HCT116 (cell line): Measurements from ENCODE around the gene CAV1. TPM values are rescaled to one million over a fixed set of nuclear protein-coding genes. Genes with fewer than 3 reads are reported as not detected.

Experiments
- ATAC-seq: fragments of 200-7000 bp; cut with Tn5 transposase; 2 replicates; pipeline ENCODE4 v1.9.1; 2020; ENCODE audit warnings: mild to moderate bottlenecking, moderate library complexity
- BruUV-seq: library from RNA; stranded (reverse); fragments of 400-500 nt; replicated peaks from 2 replicates; lab custom pipeline; 2021; lab: Mats Ljungman, UMichigan
- CTCF ChIA-PET: fragments of 300-600 bp; sonication (Branson Sonifier 250); formaldehyde crosslinking; loops from one replicate; lab custom pipeline; 2021; ENCODE audit warnings: antibody characterized with exemption; lab: Charles Lee
- POLR2A ChIA-PET: fragments of 300-600, 350-600 bp; sonication (Branson Sonifier 250); formaldehyde crosslinking; loops from one replicate; lab custom pipeline; 2021; ENCODE audit warnings: antibody characterized with exemption; lab: Charles Lee
- RAD21 ChIA-PET, 2 experiments: fragments of 300-600 bp; sonication (Branson Sonifier 250); formaldehyde crosslinking; loops; one replicate each; lab custom pipeline; 2023; ENCODE audit warnings: low total read pairs in 2 of 2; ENCODE audit not compliant: uncharacterized antibody in 2 of 2, unreplicated experiment in 2 of 2, low non-redundant PET in 1 of 2; lab: Charles Lee
- DNase-seq: peaks from one replicate; pipeline ENCODE4 v3.0.0-alpha.2; 2010; ENCODE audit warnings: low read depth, low spot score
- H2AFZ ChIP-seq: fragments of 200-600 bp; shearing (Covaris generic), sonication (generic); 2 replicates; pipeline ENCODE4 v1.6.1; 2017; ENCODE audit warnings: low read depth, mixed run types, mixed read lengths, antibody characterized with exemption, low read length; ENCODE audit not compliant: poor library complexity, severe bottlenecking
- H3K27ac ChIP-seq: 2 replicates; pipeline ENCODE4 v1.5.1; 2012; ENCODE audit warnings: low read depth, low read length
- H3K27me3 ChIP-seq: fragments of 200-600 bp; sonication (generic); 2 replicates; pipeline ENCODE4 v1.6.1; 2016; ENCODE audit warnings: mixed run types, low read length, mixed read lengths; ENCODE audit not compliant: insufficient read depth
- H3K36me3 ChIP-seq, 2 experiments: fragments of 200-500 bp in 1 of 2; fragments of 200-600 bp in 1 of 2; sonication (Bioruptor generic) in 1 of 2; sonication (generic) in 1 of 2; 2 replicates each; pipeline versions ENCODE4 v1.5.1 to v1.6.1; 2014 to 2016; ENCODE audit warnings: low read length in 2 of 2, inconsistent platforms in 1 of 2, mixed read lengths in 1 of 2, mixed run types in 1 of 2; ENCODE audit not compliant: insufficient read depth in 2 of 2, control insufficient read depth in 1 of 2
- H3K4me1 ChIP-seq, 2 experiments: fragments of 200-600 bp in 1 of 2; sonication (generic) in 1 of 2; 2 replicates each; pipeline versions ENCODE4 v1.5.1 to v1.6.1; 2012 to 2017; ENCODE audit warnings: low read length in 2 of 2, inconsistent platforms in 1 of 2, mild to moderate bottlenecking in 1 of 2, mixed read lengths in 1 of 2, mixed run types in 1 of 2, moderate library complexity in 1 of 2; ENCODE audit not compliant: insufficient read depth in 2 of 2, control insufficient read depth in 1 of 2
- H3K4me2 ChIP-seq: fragments of 200-600 bp; sonication (generic); 2 replicates; pipeline ENCODE4 v1.6.1; 2017; ENCODE audit warnings: mixed run types, low read length, mixed read lengths
- H3K4me3 ChIP-seq, 2 experiments: fragments of 200-600 bp in 1 of 2; sonication (generic) in 1 of 2; replicated peaks in 1 of 2; 2 replicates each; pipeline ENCODE4 v1.5.1; 2011 to 2016; ENCODE audit warnings: low read length in 2 of 2, control low read depth in 1 of 2, low read depth in 1 of 2, mild to moderate bottlenecking in 1 of 2, mixed read lengths in 1 of 2, mixed run types in 1 of 2
- H3K79me2 ChIP-seq: fragments of 200-600 bp; sonication (generic); 2 replicates; pipeline ENCODE4 v1.6.1; 2017; ENCODE audit warnings: mild to moderate bottlenecking, mixed run types, low read length, moderate library complexity, mixed read lengths; ENCODE audit not compliant: insufficient read depth
- H3K9ac ChIP-seq: fragments of 200-600 bp; sonication (generic); 2 replicates; pipeline ENCODE4 v1.6.1; 2016; ENCODE audit warnings: low read length, mixed read lengths
- H3K9me2 ChIP-seq: fragments of 200-600 bp; sonication (generic), shearing (Covaris generic); 2 replicates; pipeline ENCODE4 v1.6.1; 2017; ENCODE audit warnings: mixed run types, mild to moderate bottlenecking, moderate library complexity; ENCODE audit not compliant: insufficient read depth
- H3K9me3 ChIP-seq, 2 experiments: fragments of 200-500 bp in 1 of 2; fragments of 200-600 bp in 1 of 2; sonication (Bioruptor generic) in 1 of 2; sonication (generic) in 1 of 2; 2 replicates each; pipeline ENCODE4 v1.6.1; 2014 to 2017; ENCODE audit warnings: low read length in 2 of 2, mixed read lengths in 2 of 2, inconsistent platforms in 1 of 2, low read depth in 1 of 2, mild to moderate bottlenecking in 1 of 2, mixed run types in 1 of 2, moderate library complexity in 1 of 2; ENCODE audit not compliant: control insufficient read depth in 1 of 2, insufficient read depth in 1 of 2
- H4K20me1 ChIP-seq: fragments of 200-600 bp; sonication (generic), shearing (Covaris generic); 2 replicates; pipeline ENCODE4 v1.6.1; 2017; ENCODE audit warnings: mixed run types, mild to moderate bottlenecking, moderate library complexity; ENCODE audit not compliant: insufficient read depth
- CTCF ChIP-seq, 3 experiments: fragments of 200-600 bp in 1 of 3; sonication (generic) in 1 of 3; IDR thresholded peaks in 2 of 3; conservative IDR thresholded peaks in 1 of 3; 2 replicates each; pipeline ENCODE4 v1.5.1; 2012 to 2017; ENCODE audit warnings: low read depth in 2 of 3, low read length in 2 of 3, antibody characterized with exemption in 1 of 3, borderline replicate concordance in 1 of 3, control low read depth in 1 of 3, mild to moderate bottlenecking in 1 of 3, mixed read lengths in 1 of 3, mixed run types in 1 of 3, moderate library complexity in 1 of 3; ENCODE audit not compliant: insufficient read depth in 1 of 3
- POLR2AphosphoS5 ChIP-seq: IDR thresholded peaks from 2 replicates; pipeline ENCODE4 v1.6.1; 2011; ENCODE audit warnings: mild to moderate bottlenecking, low read depth, low read length, moderate library complexity
- SP1 ChIP-seq: IDR thresholded peaks from 2 replicates; pipeline ENCODE4 v1.6.1; 2012; ENCODE audit warnings: low read depth
- ZNF274 ChIP-seq: fragments of 200-500 bp; sonication (Bioruptor generic); IDR thresholded peaks from 2 replicates; pipeline ENCODE4 v1.6.1; 2014; ENCODE audit warnings: mild to moderate bottlenecking, low read depth, low read length, inconsistent platforms
- intact Hi-C: fragments of 100-400 bp; cut with micrococcal nuclease; formaldehyde crosslinking; loops from 2 replicates; pipeline ENCODE4 v1.10.0; 2022
- total RNA-seq: library from RNA; stranded (reverse); gene quantifications from one replicate; pipeline ENCODE4 v1.2.1, GENCODE V29; 2021; ENCODE audit not compliant: unreplicated experiment

CAV1 gene
- total RNA-seq, 1 experiment from 2014 or later = 298 TPM

DNA sequence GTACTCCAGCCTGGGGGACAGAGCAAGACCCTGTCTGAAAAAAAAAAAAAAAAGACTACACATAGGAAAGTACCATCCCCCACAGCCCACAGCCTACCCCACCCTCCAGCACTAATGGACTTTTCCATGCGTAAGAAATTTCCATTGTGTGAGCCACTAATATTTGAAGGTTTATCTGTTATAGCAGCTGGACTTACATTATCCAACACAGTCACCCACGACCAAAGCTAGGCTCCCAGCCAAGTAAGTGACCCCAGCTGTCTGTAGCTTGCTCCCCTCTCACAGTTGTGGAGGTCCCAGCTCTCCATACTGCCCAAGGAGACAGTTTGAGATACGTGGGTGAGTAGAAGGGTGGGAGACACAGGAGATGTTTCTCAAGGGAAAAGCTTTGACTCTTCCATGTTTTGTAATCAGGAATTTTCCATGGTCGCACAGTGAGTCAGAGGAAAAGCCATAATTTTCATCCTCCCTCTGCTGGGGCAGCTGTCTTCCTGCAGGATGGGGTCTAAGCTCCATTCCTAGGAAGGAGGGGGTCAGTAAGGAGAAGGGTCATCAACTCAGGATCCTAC is 57.4 kb downstream of the CAV1 start:
- ChIA-PET POLR2A (no interaction called here), RAD21 (interaction anchor here in 1 of 2 experiments (0.7 kb wide), 1 partner anchor 1079 kb away, joined by 4 read pairs; no protein-coding TSS in a partner anchor), CTCF (interaction anchor here (0.7 to 2.1 kb wide), 2 partner anchors 9 to 10 kb away, joined by 3 to 9 read pairs; no protein-coding TSS in a partner anchor)
- no peak for DNase-seq
- H3K4me2 ChIP-seq = no peak overlapping the region
- H3K9ac ChIP-seq = no peak overlapping the region
- no peaks in the 10 kb centered on the region for H4K20me1 ChIP-seq
- H3K4me3 ChIP-seq = no peak overlapping the region
- intact Hi-C loops = loop anchor here (10.0 kb wide), 2 partner anchors 157 to 227 kb away; no protein-coding TSS in a partner anchor
- no peaks in the 10 kb centered on the region for H3K79me2 ChIP-seq
- no peaks in the 10 kb centered on the region for H3K27me3 ChIP-seq
- peak in 2 of 3 experiments; percentile 18 to 20; a peak in 2 of 6 replicates for TF ChIP-seq CTCF (IDR thresholded peaks at IDR 0.05 in 2 of 3, conservative IDR thresholded peaks at IDR 0.05 in 1 of 3; ENCODE audit: borderline replicate concordance in 1 of 3, insufficient read depth in 1 of 3, low read depth in 2 of 3, low read length in 2 of 3)
- TF ChIP-seq SP1 = no peak
- TF ChIP-seq POLR2AphosphoS5 = no peak
- no peak for TF ChIP-seq ZNF274
- H3K9me2 ChIP-seq = no peaks in the 10 kb centered on the region
- no peaks in the 10 kb centered on the region for H3K36me3 ChIP-seq
- H3K4me1 ChIP-seq = peaks cover 1 to 21% of the 10 kb centered on the region in 2 experiments; a peak in 3 of 4 replicates
- peak; percentile 34; the same call in 1 of the 2 replicates for ATAC-seq
- no peak overlapping the region for H3K27ac ChIP-seq
- no peaks in the 10 kb centered on the region for H3K9me3 ChIP-seq
- peak overlapping the region; percentile 47 for H2AFZ ChIP-seq
- no TSS peak for BruUV-seq
